Spleen (tissue), 11 donors: Measurements from ENCODE around the gene NUDCD2. TPM values are rescaled to one million over a fixed set of nuclear protein-coding genes. Genes with fewer than 3 reads are reported as not detected.
"Not testable (repeated sequence)": the region's sequence is repeated elsewhere in the genome, so short reads cannot be mapped to it uniquely, and the experiment has no call there.

ENCODE experiments used
- DNase-seq: peaks from one replicate; pipeline ENCODE4 v3.0.0-alpha.2; 2020
- H3K27ac ChIP-seq, 8 donors: fragments of 200-600 bp; sonication (generic) in 7 of 8; 1 replicate in 4 of 8; 2 replicates in 4 of 8; pipeline versions ENCODE4 v1.5.0 to v1.8.0; 2016 to 2021; ENCODE audit warnings: inconsistent platforms in 4 of 8, mild to moderate bottlenecking in 4 of 8, moderate library complexity in 1 of 8
- H3K27me3 ChIP-seq, 7 donors: fragments of 200-600 bp; sonication (generic) in 6 of 7; replicated peaks in 1 of 7; 1 replicate in 4 of 7; 2 replicates in 3 of 7; pipeline versions ENCODE4 v1.5.0 to v1.8.0; 2016 to 2021; ENCODE audit warnings: inconsistent platforms in 3 of 7, mild to moderate bottlenecking in 1 of 7
- H3K36me3 ChIP-seq, 6 donors: fragments of 200-600 bp; sonication (generic) in 5 of 6; 1 replicate in 4 of 6; 2 replicates in 2 of 6; pipeline versions ENCODE4 v1.5.0 to v1.8.0; 2016 to 2021; ENCODE audit warnings: inconsistent platforms in 2 of 6
- H3K4me1 ChIP-seq, 6 donors: fragments of 200-600 bp; sonication (generic) in 5 of 6; 1 replicate in 3 of 6; 2 replicates in 3 of 6; pipeline versions ENCODE4 v1.5.0 to v1.8.0; 2016 to 2021; ENCODE audit warnings: inconsistent platforms in 3 of 6
- H3K4me3 ChIP-seq, 8 donors: fragments of 200-600 bp; sonication (generic) in 7 of 8; 1 replicate in 4 of 8; 2 replicates in 4 of 8; pipeline versions ENCODE4 v1.5.0 to v1.8.0; 2016 to 2021; ENCODE audit warnings: inconsistent platforms in 4 of 8, mild to moderate bottlenecking in 4 of 8, moderate library complexity in 2 of 8
- H3K9me3 ChIP-seq, 8 donors: fragments of 200-600 bp; sonication (generic) in 7 of 8; 1 replicate in 4 of 8; 2 replicates in 4 of 8; pipeline versions ENCODE4 v1.5.0 to v1.8.0; 2016 to 2021; ENCODE audit warnings: inconsistent platforms in 4 of 8
- POLR2A ChIP-seq, 3 donors: fragments of 450-650 bp; IDR thresholded peaks; one replicate each; pipeline ENCODE4 v1.5.1; 2017; ENCODE audit warnings: antibody characterized with exemption in 3 of 3, mild to moderate bottlenecking in 1 of 3
- POLR2AphosphoS5 ChIP-seq, 3 donors: sonication (generic); formaldehyde crosslinking; IDR thresholded peaks; one replicate each; pipeline ENCODE4 v1.5.1; 2017; ENCODE audit warnings: antibody characterized with exemption in 3 of 3
- WGBS, 5 donors: extraction: QIAGEN DNeasy Blood & Tissue Kit in 3 of 5; methylation state at CpG; one replicate each; pipeline versions ENCODE4 v1.1.5 to v1.1.7; 2013 to 2018; 5-methylcytosine and 5-hydroxymethylcytosine counted together
- intact Hi-C: fragments of 100-400 bp; cut with DNase I; formaldehyde crosslinking; loops from one replicate; pipeline ENCODE4 v1.15.0; 2023; ENCODE audit warnings: low total_unique reads
- polyA plus RNA-seq, 3 donors: library from polyadenylated mRNA; stranded (reverse); fragments of 200-250 nt; gene quantifications; one replicate each; pipeline ENCODE4 v1.2.1, GENCODE V29; 2013
- small RNA-seq, 4 donors: library from RNA; depleted of rRNA; stranded (forward); fragments of <200 nt; gene quantifications; one replicate each; pipeline ENCODE3, GENCODE V24; 2016
- total RNA-seq, 7 donors: library from RNA; depleted of rRNA in 3 of 7; stranded (reverse); fragments of >200 nt in 3 of 7; fragmentation: NEBNext Ultra II Directional in 4 of 7; extraction: Animal tissue kit (Norgen Biotek cat#: 25700) in 4 of 7; gene quantifications; one replicate each; pipeline versions ENCODE4 v1.1.0 to v1.2.1, GENCODE V29; 2016 to 2021
- TF ChIP-seq, protein P1 (sequence below), 11 experiments: fragments of 200-600 bp in 7 of 11; fragments of 450-650 bp in 4 of 11; sonication (generic) in 4 of 11; IDR thresholded peaks in 8 of 11; conservative IDR thresholded peaks in 3 of 11; 1 replicate in 7 of 11; 2 replicates in 4 of 11; pipeline versions ENCODE4 v1.4.0 to v1.8.0; 2016 to 2021; ENCODE audit warnings: antibody characterized with exemption in 11 of 11, inconsistent platforms in 4 of 11, mild to moderate bottlenecking in 1 of 11
- donor health status: healthy with polysubstance abuse.
- donor health status: DM: no; HTN: no; CAD: no; lungs with moderate emphysema.
- donor health status: DM: no; HTN: no; CAD: no.
- donor health status: Bipolar disorder and iron deficiency.
- donor health status: healthy.
- donor health status: DM: no; HTN: no; CAD: no.
- donor health status: DM: yes; HTN: yes; CAD: no.

Gene NUDCD2
- total and polyA plus RNA-seq, 10 donors = 5.8 to 25.9 (median 11.1) TPM

DNA sequence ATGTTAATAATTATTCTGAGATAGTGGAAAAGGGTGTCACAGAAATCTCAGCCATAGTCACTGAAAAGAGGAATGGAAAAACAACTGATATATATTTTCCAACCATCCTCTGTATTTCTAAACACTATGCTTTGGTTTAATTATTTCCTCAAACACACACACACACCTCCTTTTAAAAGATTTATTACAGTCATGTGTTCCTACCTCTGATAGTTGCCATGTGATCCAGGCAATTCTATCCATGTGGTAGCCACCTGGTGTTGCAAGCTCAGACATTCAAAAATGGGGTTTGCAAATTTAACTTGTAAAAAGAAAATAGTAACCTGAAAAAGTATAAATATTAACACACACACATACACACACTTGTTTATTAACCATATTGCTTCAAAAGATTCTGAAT is 62.5 kb downstream of the NUDCD2 start:
- Histone ChIP-seq H3K9me3 (peaks cover 0 to 5% (median 0%) of the 10 kb centered on the region in 8 donors), H3K4me1 (no peaks in the 10 kb centered on the region), H3K27ac (no peak overlapping the region), H3K36me3 (no peaks in the 10 kb centered on the region), H3K4me3 (no peak overlapping the region), H3K27me3 (no peaks in the 10 kb centered on the region)
- DNase-seq = no peak
- intact Hi-C loops = no loop called here
- TF ChIP-seq POLR2AphosphoS5 (IDR thresholded peaks at IDR 0.05) = no peak
- no peak for TF ChIP-seq POLR2A (IDR thresholded peaks at IDR 0.05)
- TF ChIP-seq, protein P1, sequence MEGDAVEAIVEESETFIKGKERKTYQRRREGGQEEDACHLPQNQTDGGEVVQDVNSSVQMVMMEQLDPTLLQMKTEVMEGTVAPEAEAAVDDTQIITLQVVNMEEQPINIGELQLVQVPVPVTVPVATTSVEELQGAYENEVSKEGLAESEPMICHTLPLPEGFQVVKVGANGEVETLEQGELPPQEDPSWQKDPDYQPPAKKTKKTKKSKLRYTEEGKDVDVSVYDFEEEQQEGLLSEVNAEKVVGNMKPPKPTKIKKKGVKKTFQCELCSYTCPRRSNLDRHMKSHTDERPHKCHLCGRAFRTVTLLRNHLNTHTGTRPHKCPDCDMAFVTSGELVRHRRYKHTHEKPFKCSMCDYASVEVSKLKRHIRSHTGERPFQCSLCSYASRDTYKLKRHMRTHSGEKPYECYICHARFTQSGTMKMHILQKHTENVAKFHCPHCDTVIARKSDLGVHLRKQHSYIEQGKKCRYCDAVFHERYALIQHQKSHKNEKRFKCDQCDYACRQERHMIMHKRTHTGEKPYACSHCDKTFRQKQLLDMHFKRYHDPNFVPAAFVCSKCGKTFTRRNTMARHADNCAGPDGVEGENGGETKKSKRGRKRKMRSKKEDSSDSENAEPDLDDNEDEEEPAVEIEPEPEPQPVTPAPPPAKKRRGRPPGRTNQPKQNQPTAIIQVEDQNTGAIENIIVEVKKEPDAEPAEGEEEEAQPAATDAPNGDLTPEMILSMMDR (IDR thresholded peaks at IDR 0.05 in 8 of 11, conservative IDR thresholded peaks at IDR 0.05 in 3 of 11) = no peak

- DNase-seq, H3K27me3 ChIP-seq, H3K4me3 ChIP-seq, H3K4me1 ChIP-seq, H3K9me3 ChIP-seq, H3K36me3 ChIP-seq, H3K27ac ChIP-seq, intact Hi-C loops: not testable (repeated sequence)
- WGBS, 5 donors = 64 to 83% (median 73%) methylated on average over 9 of the region's 9 CpGs
Observed at GRCh38 chr5:163396818-163397340, 63.0 kb downstream of the NUDCD2 start.

Small RNA genes within 50 kb of the gene (small RNA-seq; reads per million reads assigned to genes)
- gene AC008723.1 = 0 reads per million in 4 donors

Other genes with a start within 250 kb of the NUDCD2 start
- 100 to 1,000 TPM in 6 of 7 donors, 10 to 100 TPM in 1; 71.7 to 117 (median 105) TPM for gene CCNG1, start 22.5 kb downstream of the NUDCD2 start, total RNA-seq
- 10 to 100 TPM; 76.2 to 91.6 (median 76.4) TPM for gene CCNG1, start 22.5 kb downstream of the NUDCD2 start, polyA plus RNA-seq
- gene HMMR, start 530 bp upstream of the NUDCD2 start, total RNA-seq = 10 to 100 TPM in 1 of 7 donors, 1 to 10 TPM in 6; 1.7 to 10.4 (median 3.7) TPM
- 1 to 10 TPM in 2 of 3 donors, under 1 TPM in 1; 0.65 to 4.4 (median 2.0) TPM for gene HMMR, start 530 bp upstream of the NUDCD2 start, polyA plus RNA-seq
- 100 to 1,000 TPM in 2 of 7 donors, 10 to 100 TPM in 5; 70.8 to 110 (median 97.6) TPM for gene MAT2B, start 45.5 kb upstream of the NUDCD2 start, total RNA-seq
- gene MAT2B, start 45.5 kb upstream of the NUDCD2 start, polyA plus RNA-seq = 10 to 100 TPM; 61.6 to 90.4 (median 85.7) TPM